Thyroid gland (tissue), 4 donors: ENCODE measurements around the gene CDC34. TPM values are rescaled to one million over a fixed set of nuclear protein-coding genes. Genes with fewer than 3 reads are reported as not detected.
A peak's percentile ranks its signal among the peaks of the same experiment; 100 is the strongest.

Experiments used
- DNase-seq, 2 donors: peaks; one replicate each; pipeline ENCODE4 v3.0.0-alpha.2; 2019
- H3K27ac ChIP-seq, 3 donors: fragments of 200-600 bp; sonication (generic); 1 replicate in 2 of 3; 2 replicates in 1 of 3; pipeline ENCODE4 v1.5.1; 2016 to 2019; ENCODE audit warnings: mild to moderate bottlenecking in 1 of 3, moderate library complexity in 1 of 3
- H3K27me3 ChIP-seq: fragments of 200-600 bp; sonication (generic); one replicate; pipeline ENCODE4 v1.5.1; 2019
- H3K36me3 ChIP-seq, 2 donors: fragments of 200-600 bp; sonication (generic); one replicate each; pipeline ENCODE4 v1.5.1; 2016 to 2019
- H3K4me1 ChIP-seq, 2 donors: fragments of 200-600 bp; sonication (generic); one replicate each; pipeline ENCODE4 v1.5.1; 2017 to 2019
- H3K4me3 ChIP-seq, 3 donors: fragments of 200-600 bp; sonication (generic); replicated peaks in 1 of 3; 1 replicate in 2 of 3; 2 replicates in 1 of 3; pipeline ENCODE4 v1.5.1; 2016; ENCODE audit warnings: mild to moderate bottlenecking in 1 of 3
- H3K9me3 ChIP-seq: fragments of 200-600 bp; sonication (generic); one replicate; pipeline ENCODE4 v1.5.1; 2017
- POLR2A ChIP-seq, 2 donors: fragments of 450-650 bp; IDR thresholded peaks; one replicate each; pipeline ENCODE4 v1.6.1; 2017; ENCODE audit warnings: antibody characterized with exemption in 2 of 2, mild to moderate bottlenecking in 2 of 2, moderate library complexity in 1 of 2
- whole genome bisulfite sequencing, 2 donors: methylation state at CpG; one replicate each; pipeline ENCODE4 v1.1.5; 2017; 5-methylcytosine and 5-hydroxymethylcytosine counted together
- intact Hi-C: fragments of 100-400 bp; cut with DNase I; formaldehyde crosslinking; loops from one replicate; pipeline ENCODE4 v1.15.1; 2023
- total RNA-seq, 4 donors: library from RNA; depleted of rRNA; stranded (reverse); fragments of >200 nt; gene quantifications; one replicate each; pipeline ENCODE4 v1.2.3, GENCODE V29; 2016
- TF ChIP-seq, protein P1 (sequence below), 6 experiments: fragments of 200-600 bp in 3 of 6; fragments of 450-650 bp in 3 of 6; sonication (generic) in 3 of 6; IDR thresholded peaks; one replicate each; pipeline ENCODE4 v1.5.1; 2016 to 2019; ENCODE audit warnings: antibody characterized with exemption in 6 of 6, mild to moderate bottlenecking in 2 of 6, inconsistent platforms in 1 of 6, moderate library complexity in 1 of 6

Gene CDC34
- total RNA-seq, 4 donors from 2014 or later, result 44.8 to 64.7 (median 48.2) TPM

DNA sequence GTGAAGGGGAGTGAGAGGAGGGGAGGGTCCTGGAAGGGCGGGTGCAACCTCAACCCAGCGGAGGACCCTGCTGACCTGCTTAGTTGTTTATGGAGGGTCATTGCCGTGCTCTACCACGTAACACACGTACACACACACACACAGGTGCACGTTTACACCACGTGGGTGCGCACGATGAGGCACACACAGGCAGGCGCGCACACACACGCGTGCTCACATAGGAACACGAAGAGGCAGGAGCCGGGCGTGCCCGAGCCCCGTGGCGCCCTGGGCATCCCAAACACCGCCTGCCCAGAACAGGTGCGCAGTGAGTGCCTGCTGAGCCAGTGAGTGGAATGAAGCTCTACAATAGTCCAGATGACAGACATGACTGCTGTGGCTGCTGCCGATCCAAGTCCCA lies 46.5 kb upstream of the CDC34 start:
- DNase-seq, result no peak
- Histone ChIP-seq H3K27me3 (no peaks in the 10 kb centered on the region), H3K4me3 (no peak overlapping the region), H3K27ac (no peak overlapping the region), H3K4me1 (peaks cover 6 to 7% of the 10 kb centered on the region in 2 donors), H3K36me3 (no peaks in the 10 kb centered on the region), H3K9me3 (no peaks in the 10 kb centered on the region)
- 71 to 86% methylated on average over 5 to 21 of the region's 22 CpGs for WGBS, 2 donors
- TF ChIP-seq, protein P1, sequence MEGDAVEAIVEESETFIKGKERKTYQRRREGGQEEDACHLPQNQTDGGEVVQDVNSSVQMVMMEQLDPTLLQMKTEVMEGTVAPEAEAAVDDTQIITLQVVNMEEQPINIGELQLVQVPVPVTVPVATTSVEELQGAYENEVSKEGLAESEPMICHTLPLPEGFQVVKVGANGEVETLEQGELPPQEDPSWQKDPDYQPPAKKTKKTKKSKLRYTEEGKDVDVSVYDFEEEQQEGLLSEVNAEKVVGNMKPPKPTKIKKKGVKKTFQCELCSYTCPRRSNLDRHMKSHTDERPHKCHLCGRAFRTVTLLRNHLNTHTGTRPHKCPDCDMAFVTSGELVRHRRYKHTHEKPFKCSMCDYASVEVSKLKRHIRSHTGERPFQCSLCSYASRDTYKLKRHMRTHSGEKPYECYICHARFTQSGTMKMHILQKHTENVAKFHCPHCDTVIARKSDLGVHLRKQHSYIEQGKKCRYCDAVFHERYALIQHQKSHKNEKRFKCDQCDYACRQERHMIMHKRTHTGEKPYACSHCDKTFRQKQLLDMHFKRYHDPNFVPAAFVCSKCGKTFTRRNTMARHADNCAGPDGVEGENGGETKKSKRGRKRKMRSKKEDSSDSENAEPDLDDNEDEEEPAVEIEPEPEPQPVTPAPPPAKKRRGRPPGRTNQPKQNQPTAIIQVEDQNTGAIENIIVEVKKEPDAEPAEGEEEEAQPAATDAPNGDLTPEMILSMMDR (IDR thresholded peaks at IDR 0.05), result no peak
- TF ChIP-seq POLR2A (IDR thresholded peaks at IDR 0.05), result no peak
- intact Hi-C loops, result no loop called here

DNA sequence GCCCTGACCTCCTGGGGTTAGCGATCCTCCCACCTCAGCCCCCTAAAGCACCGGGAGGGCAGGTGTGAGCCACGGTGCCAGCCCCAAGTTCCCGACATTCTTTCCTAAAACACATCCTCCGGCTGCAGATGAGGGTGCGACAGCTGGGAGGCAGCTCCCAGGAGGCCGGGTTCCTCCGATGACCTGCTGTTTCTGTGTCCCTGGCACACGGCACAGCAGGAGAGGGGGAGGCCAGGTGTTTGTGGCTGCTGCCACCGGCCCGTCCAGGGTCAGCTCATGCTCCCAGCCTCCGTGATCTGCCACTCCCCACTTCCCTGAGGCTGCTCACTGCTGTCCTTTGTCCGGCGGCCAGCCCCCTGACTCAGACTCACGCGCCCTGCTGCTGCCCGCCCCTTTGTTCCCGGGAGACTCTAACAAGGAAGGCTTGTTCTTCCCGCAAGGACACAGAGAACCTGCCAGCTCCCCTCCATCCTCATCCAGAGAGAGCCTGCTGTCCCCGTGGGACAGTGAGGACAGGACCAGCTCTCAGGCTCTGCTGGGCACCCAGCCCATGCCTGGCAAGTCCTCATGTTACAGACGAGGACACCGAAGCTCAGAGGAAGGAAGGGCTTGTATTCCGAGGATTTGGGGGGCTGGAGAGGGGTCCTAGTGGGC lies 45.9 kb upstream of the CDC34 start:
- peaks cover 6 to 7% of the 10 kb centered on the region in 2 donors for H3K4me1 ChIP-seq
- DNase-seq, result no peak
- TF ChIP-seq, protein P1 (IDR thresholded peaks at IDR 0.05), result no peak
- no peak for TF ChIP-seq POLR2A (IDR thresholded peaks at IDR 0.05)
- intact Hi-C loops, result no loop called here
- H3K27me3 ChIP-seq, result no peaks in the 10 kb centered on the region
- H3K9me3 ChIP-seq, result no peaks in the 10 kb centered on the region
- H3K36me3 ChIP-seq, result no peaks in the 10 kb centered on the region
- no peak overlapping the region for H3K4me3 ChIP-seq
- no peak overlapping the region for H3K27ac ChIP-seq
- 13 to 21% methylated on average over 13 to 22 of the region's 23 CpGs for WGBS, 2 donors

DNA sequence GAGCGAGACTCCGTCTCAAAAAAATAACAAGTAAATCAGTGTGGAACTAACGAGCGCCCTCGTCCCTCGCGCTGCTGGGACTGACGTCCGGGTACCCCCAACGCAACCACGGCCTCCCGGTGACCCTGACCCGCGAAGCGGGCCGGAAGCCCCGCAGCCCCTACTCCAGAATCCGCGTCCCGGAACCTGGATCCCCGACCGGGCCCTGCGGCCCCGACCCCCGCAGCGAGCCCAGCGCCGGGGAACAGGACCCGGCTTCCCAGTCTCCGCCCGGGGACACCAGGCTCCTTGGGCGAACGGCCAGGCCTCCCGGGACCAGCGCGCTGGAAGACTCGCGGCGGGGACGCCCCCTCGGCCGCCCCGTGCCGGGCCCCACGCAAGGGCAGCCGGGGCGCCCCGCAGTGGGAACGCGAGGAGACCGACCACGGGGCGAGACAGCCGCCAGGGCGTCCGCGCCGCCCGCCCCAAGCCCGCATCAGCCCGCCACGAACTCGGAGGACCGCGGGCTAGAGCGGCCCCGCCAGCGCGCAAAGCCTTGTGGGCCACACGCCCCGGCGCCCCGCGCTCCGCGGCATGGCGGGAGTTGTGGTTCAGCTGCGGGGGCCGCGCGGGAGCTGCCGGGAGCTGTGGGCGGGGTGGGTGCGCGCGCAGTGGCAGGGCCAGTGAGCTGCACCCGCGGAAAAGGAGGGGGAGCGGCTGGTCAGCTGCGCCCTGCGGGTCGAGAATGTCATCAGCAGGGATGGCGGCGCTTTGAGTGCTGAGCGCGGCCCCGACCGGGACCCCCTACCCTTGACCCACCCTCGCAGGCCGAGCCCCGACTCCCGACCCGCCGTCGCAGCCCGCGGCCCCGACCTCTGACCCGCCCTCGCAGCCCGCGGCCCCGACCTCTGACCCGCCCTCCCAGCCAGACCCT lies 42.8 kb upstream of the CDC34 start:
- peak in 1 of 2 donors; percentile 87 for TF ChIP-seq POLR2A (IDR thresholded peaks at IDR 0.05)
- TF ChIP-seq, protein P1 (IDR thresholded peaks at IDR 0.05), result peak in 1 of 6 experiments; percentile 24
- intact Hi-C loops, result no loop called here

DNA sequence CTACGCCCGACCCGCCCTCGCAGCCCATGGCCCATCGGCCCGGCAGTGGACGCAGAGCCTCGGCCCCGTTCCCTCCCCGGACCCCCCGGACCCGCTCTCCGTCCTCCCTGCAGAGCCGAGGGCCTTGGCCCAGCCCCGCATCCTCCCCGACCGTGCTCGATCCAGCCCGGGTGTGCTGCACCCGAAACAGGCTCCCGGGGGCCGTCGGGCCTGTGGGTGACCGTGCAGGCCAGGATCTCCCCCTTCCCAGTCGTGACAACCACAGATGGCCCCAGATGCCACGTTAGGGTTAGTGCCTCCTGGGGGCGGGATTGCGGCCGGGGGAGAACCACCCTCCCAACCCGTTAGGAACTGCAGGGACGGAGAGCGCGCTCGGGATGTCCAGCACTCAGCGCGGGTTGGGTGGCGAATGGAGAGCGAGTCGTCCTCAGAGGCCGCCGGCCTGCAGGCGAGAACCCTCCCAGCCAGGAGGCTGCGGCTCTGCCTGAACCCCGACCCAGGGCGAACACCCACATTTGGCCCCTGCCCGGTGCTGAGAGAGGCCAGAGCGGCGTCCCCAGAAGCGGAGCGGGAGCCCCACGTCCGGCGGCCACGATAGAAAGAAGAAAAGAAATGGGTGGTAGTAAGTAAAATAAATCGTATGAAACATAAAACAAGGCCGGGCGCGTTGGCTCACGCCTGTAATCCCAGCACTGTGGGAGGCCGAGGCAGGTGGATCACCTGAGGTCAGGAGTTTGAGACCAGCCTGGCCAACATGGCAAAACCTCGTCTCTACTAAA lies 42.0 kb upstream of the CDC34 start:
- DNase-seq, result peak in 1 of 2 donors; percentile 32
- Histone ChIP-seq H3K4me3 (peak overlapping the region; percentile 53 to 97 (median 59)), H3K27ac (peak overlapping the region; percentile 64 to 76 (median 70)), H3K36me3 (no peaks in the 10 kb centered on the region), H3K4me1 (peaks cover 6 to 7% of the 10 kb centered on the region in 2 donors), H3K27me3 (no peaks in the 10 kb centered on the region), H3K9me3 (no peaks in the 10 kb centered on the region)
- TF ChIP-seq, protein P1 (IDR thresholded peaks at IDR 0.05), result no peak
- TF ChIP-seq POLR2A (IDR thresholded peaks at IDR 0.05), result no peak
- WGBS, 2 donors, result 36 to 37% methylated on average over 31 to 34 of the region's 61 CpGs
- intact Hi-C loops, result no loop called here

More for the DNA sequence above, 42.8 kb upstream of the CDC34 start:
- DNase-seq, result peak; percentile 95 to 97
- H3K4me3 ChIP-seq, result peak overlapping the region; percentile 53 to 97 (median 59)
- H3K4me1 ChIP-seq, result peaks cover 6 to 7% of the 10 kb centered on the region in 2 donors
- peak overlapping the region; percentile 73 to 95 (median 76) for H3K27ac ChIP-seq
- no peaks in the 10 kb centered on the region for H3K27me3 ChIP-seq
- H3K36me3 ChIP-seq, result no peaks in the 10 kb centered on the region
- no peaks in the 10 kb centered on the region for H3K9me3 ChIP-seq
- 2% methylated on average over 8 to 43 of the region's 114 CpGs for WGBS, 2 donors
